Ascending aorta (tissue), 2 donors: ENCODE measurements around the gene MAN1C1. TPM values are rescaled to one million over a fixed set of nuclear protein-coding genes. Genes with fewer than 3 reads are reported as not detected.

Source experiments
- DNase-seq, 2 donors: peaks; one replicate each; pipeline ENCODE4 v3.0.0-alpha.2; 2019; ENCODE audit warnings: low spot score in 2 of 2
- H3K27ac ChIP-seq, 2 donors: fragments of 200-600 bp; sonication (generic); one replicate each; pipeline ENCODE4 v1.5.1; 2016 to 2017; ENCODE audit warnings: mild to moderate bottlenecking in 1 of 2
- H3K27me3 ChIP-seq: fragments of 200-600 bp; sonication (generic); one replicate; pipeline ENCODE4 v1.5.1; 2017
- H3K36me3 ChIP-seq, 2 donors: fragments of 200-600 bp; sonication (generic); one replicate each; pipeline ENCODE4 v1.5.1; 2016
- H3K4me1 ChIP-seq, 2 donors: fragments of 200-600 bp; sonication (generic); one replicate each; pipeline ENCODE4 v1.5.1; 2016 to 2017; ENCODE audit warnings: mild to moderate bottlenecking in 1 of 2
- H3K4me3 ChIP-seq, 2 donors: fragments of 200-600 bp; sonication (generic); one replicate each; pipeline ENCODE4 v1.5.1; 2016 to 2017; ENCODE audit warnings: mild to moderate bottlenecking in 1 of 2
- H3K9me3 ChIP-seq, 2 donors: fragments of 200-600 bp; sonication (generic); one replicate each; pipeline ENCODE4 v1.5.1; 2016
- intact Hi-C: fragments of 100-400 bp; cut with DNase I; formaldehyde crosslinking; loops from one replicate; pipeline ENCODE4 v1.15.1; 2023
- total RNA-seq: library from RNA; depleted of rRNA; stranded (reverse); fragments of >200 nt; gene quantifications from one replicate; pipeline ENCODE4 v1.1.0, GENCODE V29; 2016
- TF ChIP-seq, protein P1 (sequence below), 3 experiments: fragments of 200-600 bp in 2 of 3; fragments of 450-650 bp in 1 of 3; sonication (generic) in 2 of 3; IDR thresholded peaks; one replicate each; pipeline ENCODE4 v1.5.1; 2016 to 2019; ENCODE audit warnings: antibody characterized with exemption in 3 of 3, mild to moderate bottlenecking in 1 of 3, moderate library complexity in 1 of 3

The MAN1C1 gene
- total RNA-seq, 1 donor from 2014 or later, result 14.3 TPM

DNA sequence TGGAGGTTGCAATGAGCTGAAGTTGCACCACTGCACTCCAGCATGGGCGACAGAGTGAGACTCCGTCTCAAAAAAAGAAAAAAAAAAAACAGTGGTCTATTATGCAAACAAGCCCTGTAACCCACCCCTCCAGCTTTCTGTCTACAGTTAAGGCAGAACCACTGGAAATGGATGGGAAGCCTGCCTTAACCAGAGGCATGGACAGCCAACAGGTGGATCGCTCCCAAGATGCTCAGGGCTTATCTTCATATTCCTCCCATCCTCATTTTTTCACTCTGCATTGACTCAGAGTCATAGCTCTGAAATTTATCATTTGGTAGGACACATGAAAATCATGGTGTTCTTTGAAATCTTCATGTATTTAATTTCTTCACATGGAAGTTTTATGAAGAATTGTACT lies 211.9 kb downstream of the MAN1C1 start:
- DNase-seq, result no peak
- Histone ChIP-seq H3K36me3 (peaks cover 69 to 76% of the 10 kb centered on the region in 2 donors), H3K27me3 (no peaks in the 10 kb centered on the region), H3K4me1 (no peaks in the 10 kb centered on the region), H3K9me3 (no peaks in the 10 kb centered on the region), H3K27ac (no peak overlapping the region), H3K4me3 (no peak overlapping the region)
- intact Hi-C loops, result no loop called here
- TF ChIP-seq, protein P1, sequence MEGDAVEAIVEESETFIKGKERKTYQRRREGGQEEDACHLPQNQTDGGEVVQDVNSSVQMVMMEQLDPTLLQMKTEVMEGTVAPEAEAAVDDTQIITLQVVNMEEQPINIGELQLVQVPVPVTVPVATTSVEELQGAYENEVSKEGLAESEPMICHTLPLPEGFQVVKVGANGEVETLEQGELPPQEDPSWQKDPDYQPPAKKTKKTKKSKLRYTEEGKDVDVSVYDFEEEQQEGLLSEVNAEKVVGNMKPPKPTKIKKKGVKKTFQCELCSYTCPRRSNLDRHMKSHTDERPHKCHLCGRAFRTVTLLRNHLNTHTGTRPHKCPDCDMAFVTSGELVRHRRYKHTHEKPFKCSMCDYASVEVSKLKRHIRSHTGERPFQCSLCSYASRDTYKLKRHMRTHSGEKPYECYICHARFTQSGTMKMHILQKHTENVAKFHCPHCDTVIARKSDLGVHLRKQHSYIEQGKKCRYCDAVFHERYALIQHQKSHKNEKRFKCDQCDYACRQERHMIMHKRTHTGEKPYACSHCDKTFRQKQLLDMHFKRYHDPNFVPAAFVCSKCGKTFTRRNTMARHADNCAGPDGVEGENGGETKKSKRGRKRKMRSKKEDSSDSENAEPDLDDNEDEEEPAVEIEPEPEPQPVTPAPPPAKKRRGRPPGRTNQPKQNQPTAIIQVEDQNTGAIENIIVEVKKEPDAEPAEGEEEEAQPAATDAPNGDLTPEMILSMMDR (IDR thresholded peaks at IDR 0.05), result no peak

DNA sequence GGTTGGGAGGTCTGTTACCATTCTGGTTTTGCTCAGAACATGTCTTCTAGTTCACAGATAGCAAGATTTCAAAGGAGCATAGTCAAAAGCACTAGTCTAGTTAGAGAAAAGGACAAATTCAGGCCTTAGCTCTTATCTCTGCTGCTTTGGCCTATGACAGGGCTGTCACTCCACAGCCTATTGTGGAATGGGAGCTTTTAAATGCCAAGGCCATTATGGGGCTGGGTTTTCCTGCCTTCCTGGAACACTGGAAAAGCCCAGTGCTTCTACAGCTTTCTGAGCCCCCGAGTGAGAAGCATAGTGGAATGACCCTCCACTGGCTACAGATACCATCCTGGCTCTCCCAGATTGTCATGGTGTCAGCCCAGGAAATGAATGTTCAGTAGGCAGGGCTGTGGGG lies 212.5 kb downstream of the MAN1C1 start:
- intact Hi-C loops, result no loop called here
- no peak for DNase-seq

DNA sequence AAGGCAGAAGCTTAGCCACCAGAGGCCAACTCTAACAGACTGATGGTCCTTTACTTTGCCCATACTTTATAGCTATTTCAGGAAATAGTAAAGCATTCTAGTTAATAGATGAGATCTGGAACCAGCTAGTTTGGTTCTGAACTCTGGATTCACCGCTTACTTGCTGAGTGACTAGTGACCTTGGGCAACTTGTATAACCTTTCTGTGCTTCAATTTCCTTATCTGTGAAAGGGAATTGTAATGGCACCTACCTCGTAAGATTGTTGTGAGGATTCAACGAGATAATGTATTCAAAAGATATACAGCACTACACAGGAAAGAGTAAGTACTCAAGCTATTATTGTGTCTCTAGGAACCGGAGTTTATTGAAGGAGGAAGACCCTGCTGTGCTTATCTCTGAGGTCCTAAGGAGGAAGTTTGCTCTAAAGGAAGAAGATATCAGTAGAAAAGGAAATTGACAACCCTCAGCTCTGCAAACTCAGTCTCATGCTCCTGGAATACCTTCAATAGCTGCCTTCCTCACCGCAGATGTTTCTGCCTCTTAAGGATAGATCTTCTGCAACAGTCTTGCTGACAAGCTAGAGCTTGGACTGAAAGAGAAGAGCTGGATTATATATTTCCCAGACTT lies 215.1 kb downstream of the MAN1C1 start:
- no peak overlapping the region for H3K27ac ChIP-seq
- TF ChIP-seq, protein P1 (IDR thresholded peaks at IDR 0.05), result no peak

More for the DNA sequence above, 212.5 kb downstream of the MAN1C1 start:
- Histone ChIP-seq H3K4me1 (no peaks in the 10 kb centered on the region), H3K4me3 (no peak overlapping the region), H3K27ac (no peak overlapping the region), H3K27me3 (no peaks in the 10 kb centered on the region), H3K36me3 (peaks cover 75 to 82% of the 10 kb centered on the region in 2 donors), H3K9me3 (no peaks in the 10 kb centered on the region)
- TF ChIP-seq, protein P1 (IDR thresholded peaks at IDR 0.05), result no peak

DNA sequence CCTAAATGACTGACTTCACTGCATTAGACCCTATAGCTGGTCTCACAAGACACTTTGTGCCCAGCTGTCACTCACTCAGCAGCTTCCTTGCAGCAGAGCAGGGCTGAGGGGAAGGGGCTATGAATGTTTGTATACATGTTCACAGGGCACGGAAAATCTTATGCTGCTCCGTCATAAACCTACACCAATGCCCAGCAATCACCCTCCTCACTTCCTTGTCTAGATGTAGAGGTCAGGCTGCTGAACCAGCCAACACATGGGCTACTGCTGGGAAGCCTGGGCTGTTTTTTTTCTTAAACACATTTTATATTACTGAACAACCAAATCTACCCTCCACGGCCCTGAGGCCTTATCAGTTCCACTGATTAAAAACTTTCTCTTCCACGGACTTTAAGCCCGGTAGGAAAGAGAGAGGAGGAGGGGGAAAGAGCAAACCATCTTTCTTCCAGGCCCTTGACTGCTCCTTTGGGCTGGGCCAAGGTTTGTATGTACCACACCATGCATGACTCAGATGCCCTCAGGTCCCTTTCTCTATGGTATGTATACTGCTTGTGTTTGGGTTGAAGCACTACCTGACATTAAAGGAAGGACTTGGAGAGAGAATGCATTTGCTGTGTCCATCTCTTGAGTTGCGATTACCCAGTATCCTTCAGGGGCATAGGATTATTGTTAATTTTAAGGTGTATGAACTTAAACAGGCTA lies 215.9 kb downstream of the MAN1C1 start:
- no peak overlapping the region for H3K27ac ChIP-seq
- TF ChIP-seq, protein P1 (IDR thresholded peaks at IDR 0.05), result no peak
- H3K4me3 ChIP-seq, result no peak overlapping the region
- no peak for DNase-seq
- no peaks in the 10 kb centered on the region for H3K9me3 ChIP-seq
- H3K36me3 ChIP-seq, result peaks cover 63 to 68% of the 10 kb centered on the region in 2 donors
- no peaks in the 10 kb centered on the region for H3K27me3 ChIP-seq
- no peaks in the 10 kb centered on the region for H3K4me1 ChIP-seq
- intact Hi-C loops, result no loop called here

More for the DNA sequence above, 215.1 kb downstream of the MAN1C1 start:
- Histone ChIP-seq H3K4me3 (no peak overlapping the region), H3K27me3 (no peaks in the 10 kb centered on the region), H3K9me3 (no peaks in the 10 kb centered on the region), H3K36me3 (peaks cover 71 to 76% of the 10 kb centered on the region in 2 donors), H3K4me1 (no peaks in the 10 kb centered on the region)
- DNase-seq, result no peak
- intact Hi-C loops, result no loop called here

DNA sequence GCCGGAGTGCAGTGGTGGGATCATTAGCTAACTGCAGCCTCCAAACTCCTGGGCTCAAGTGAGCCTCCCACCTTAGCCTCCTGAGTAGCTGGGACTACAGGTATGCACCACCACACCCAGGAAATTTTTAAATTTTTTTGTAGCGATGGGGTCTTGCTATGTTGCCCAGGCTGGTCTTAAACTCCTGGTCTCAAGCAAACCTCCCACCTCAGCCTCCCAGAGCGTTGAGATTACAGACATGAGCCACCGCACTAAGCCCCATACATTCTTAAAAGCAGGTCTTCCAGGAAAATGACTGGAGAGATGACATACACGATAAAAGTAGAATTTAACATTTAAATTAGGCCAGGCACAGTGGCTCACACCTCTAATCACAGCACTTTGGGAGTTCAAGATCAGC lies 216.6 kb downstream of the MAN1C1 start:
- no peak for DNase-seq
- Histone ChIP-seq H3K4me3 (no peak overlapping the region), H3K27me3 (no peaks in the 10 kb centered on the region), H3K36me3 (peaks cover 56 to 61% of the 10 kb centered on the region in 2 donors), H3K9me3 (no peaks in the 10 kb centered on the region), H3K4me1 (no peaks in the 10 kb centered on the region), H3K27ac (no peak overlapping the region)
- TF ChIP-seq, protein P1 (IDR thresholded peaks at IDR 0.05), result no peak
- intact Hi-C loops, result no loop called here

Other genes with a start within 250 kb of the MAN1C1 start
- gene RHCE, start 196.0 kb upstream of the MAN1C1 start, total RNA-seq, result not detected
- 49.2 TPM for gene MACO1, start 185.9 kb upstream of the MAN1C1 start, total RNA-seq
- 75.4 TPM for gene LDLRAP1, start 73.2 kb upstream of the MAN1C1 start, total RNA-seq
- gene SELENON, start 183.4 kb downstream of the MAN1C1 start, total RNA-seq, result 208 TPM
- 20.9 TPM for gene MTFR1L, start 203.2 kb downstream of the MAN1C1 start, total RNA-seq
- gene AUNIP, start 242.7 kb downstream of the MAN1C1 start, total RNA-seq, result not detected